BJ (cell line): ENCODE results near the gene C12orf42. TPM values are rescaled to one million over a fixed set of nuclear protein-coding genes. Genes with fewer than 3 reads are reported as not detected.

Experiments used
- CTCF ChIA-PET: fragments of 350-600 bp; formaldehyde crosslinking; extraction: SDS; loops from one replicate; lab custom pipeline; 2021; ENCODE audit warnings: antibody characterized with exemption, inconsistent platforms; lab: Yijun Ruan, JAX
- POLR2A ChIA-PET: fragments of 300-600 bp; sonication (Branson Sonifier 250); formaldehyde crosslinking; extraction: SDS; loops from one replicate; lab custom pipeline; 2021; ENCODE audit warnings: antibody characterized with exemption; lab: Charles Lee
- DNase-seq: peaks from one replicate; pipeline ENCODE4 v3.0.0-alpha.2; 2011; ENCODE audit warnings: low read depth
- H3K27me3 ChIP-seq: 2 replicates; pipeline ENCODE4 v1.6.0; 2011; ENCODE audit warnings: low read length; ENCODE audit not compliant: control insufficient read depth, insufficient read depth
- H3K36me3 ChIP-seq: 2 replicates; pipeline ENCODE4 v1.5.1; 2011; ENCODE audit warnings: low read length; ENCODE audit not compliant: control insufficient read depth, insufficient read depth
- H3K4me3 ChIP-seq: 2 replicates; pipeline ENCODE4 v1.5.1; 2011; ENCODE audit warnings: low read depth, mild to moderate bottlenecking, control low read depth, low read length
- polyA plus RNA-seq: library from polyadenylated mRNA; depleted of rRNA; stranded (reverse); fragments of >200 nt; gene quantifications from 2 replicates; pipeline ENCODE4 v1.2.3, GENCODE V29; 2011
- TF ChIP-seq, protein P1 (sequence below): IDR thresholded peaks from 2 replicates; pipeline ENCODE4 v1.5.1; 2011; ENCODE audit warnings: low read depth, mild to moderate bottlenecking, control low read depth, inconsistent platforms, low read length, moderate library complexity; ENCODE audit not compliant: insufficient read depth

The C12orf42 gene
- polyA plus RNA-seq, 1 experiment, result not detected

DNA sequence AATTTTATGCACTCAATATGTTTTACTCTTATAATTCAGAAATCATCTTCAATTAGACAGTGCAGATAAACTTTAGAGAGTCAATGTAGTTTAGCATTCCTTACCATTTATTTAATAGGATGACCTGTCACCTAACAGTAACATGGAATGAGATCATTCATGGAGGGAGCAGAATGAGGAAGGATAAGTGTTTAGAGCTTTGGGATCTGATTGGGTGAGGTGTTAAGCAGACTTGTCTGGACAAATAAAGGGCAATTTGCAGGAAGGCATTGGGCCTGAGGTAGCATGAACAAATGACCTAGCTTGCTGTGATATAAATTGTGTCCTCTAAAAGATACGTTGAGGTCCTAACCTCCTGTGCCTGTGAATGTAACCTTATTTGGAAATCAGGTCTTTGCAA lies 187.4 kb downstream of the C12orf42 start:
- Histone ChIP-seq H3K27me3 (no peaks in the 10 kb centered on the region), H3K36me3 (no peaks in the 10 kb centered on the region), H3K4me3 (no peak overlapping the region)
- POLR2A ChIA-PET, result no interaction called here
- CTCF ChIA-PET, result no interaction called here
- no peak for DNase-seq
- TF ChIP-seq, protein P1, sequence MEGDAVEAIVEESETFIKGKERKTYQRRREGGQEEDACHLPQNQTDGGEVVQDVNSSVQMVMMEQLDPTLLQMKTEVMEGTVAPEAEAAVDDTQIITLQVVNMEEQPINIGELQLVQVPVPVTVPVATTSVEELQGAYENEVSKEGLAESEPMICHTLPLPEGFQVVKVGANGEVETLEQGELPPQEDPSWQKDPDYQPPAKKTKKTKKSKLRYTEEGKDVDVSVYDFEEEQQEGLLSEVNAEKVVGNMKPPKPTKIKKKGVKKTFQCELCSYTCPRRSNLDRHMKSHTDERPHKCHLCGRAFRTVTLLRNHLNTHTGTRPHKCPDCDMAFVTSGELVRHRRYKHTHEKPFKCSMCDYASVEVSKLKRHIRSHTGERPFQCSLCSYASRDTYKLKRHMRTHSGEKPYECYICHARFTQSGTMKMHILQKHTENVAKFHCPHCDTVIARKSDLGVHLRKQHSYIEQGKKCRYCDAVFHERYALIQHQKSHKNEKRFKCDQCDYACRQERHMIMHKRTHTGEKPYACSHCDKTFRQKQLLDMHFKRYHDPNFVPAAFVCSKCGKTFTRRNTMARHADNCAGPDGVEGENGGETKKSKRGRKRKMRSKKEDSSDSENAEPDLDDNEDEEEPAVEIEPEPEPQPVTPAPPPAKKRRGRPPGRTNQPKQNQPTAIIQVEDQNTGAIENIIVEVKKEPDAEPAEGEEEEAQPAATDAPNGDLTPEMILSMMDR, result no peak

DNA sequence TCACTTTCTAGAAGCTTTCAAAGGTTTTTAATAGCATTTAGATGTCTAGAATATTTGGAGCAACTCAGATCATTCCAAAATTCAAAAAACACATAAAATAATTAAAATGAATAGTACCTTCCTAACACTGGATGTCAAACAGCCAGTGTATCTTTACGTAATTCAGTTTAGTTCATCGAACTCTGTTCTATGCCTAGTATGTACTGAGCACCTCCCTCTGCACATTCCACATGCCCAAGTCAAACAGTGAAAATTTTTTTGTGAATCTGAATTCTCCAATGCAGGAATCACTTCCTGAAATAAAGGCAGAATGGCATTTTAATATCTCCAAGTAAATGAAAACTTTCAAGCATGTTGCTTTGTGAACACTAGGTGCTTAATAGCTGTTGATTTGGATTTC lies 192.3 kb downstream of the C12orf42 start:
- CTCF ChIA-PET, result no interaction called here

DNA sequence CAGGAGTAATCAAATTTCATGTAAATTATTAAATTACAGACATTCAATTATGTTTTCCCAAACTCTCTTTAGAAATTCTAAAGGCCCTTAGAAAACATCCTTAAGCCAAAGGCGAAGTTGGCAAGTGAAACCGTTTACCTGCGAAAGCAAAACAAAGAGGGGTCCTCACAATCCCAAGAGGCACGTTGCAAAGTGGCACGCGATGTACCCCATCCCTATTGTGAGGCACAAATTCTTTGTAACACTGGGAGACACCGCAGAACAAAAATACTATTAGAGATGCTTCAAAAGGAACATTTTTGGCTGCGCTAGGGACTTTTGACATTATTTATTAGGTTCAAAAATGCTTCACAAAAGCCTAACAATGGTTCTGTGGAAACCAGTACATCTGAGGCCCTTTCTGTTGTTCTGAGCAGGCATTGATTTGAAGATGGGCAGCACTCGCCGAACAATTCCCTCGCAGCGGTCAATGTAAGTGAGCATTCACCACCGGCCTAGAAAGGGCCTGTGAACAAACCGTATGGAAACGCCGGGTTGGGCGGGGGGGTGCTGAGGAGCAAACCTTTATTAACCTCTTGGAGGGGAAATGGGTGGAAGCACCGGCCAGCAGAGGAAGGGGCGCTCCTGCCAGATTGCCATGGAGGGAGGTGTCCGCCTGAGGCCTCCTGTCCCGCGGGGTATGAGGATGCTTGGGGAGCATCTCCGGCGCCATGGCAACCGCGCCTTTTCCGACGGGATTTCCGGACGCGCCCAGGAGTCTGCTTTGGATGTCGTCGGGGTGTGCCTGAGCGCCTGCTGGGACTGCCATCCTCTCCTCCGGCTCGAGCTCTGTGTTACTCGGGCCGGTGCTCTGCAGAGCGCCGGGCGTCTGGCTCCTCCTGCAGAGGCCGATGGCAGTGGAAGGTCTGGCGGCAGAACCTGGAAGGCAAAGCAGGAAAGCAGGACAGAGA lies 193.9 kb downstream of the C12orf42 start:
- Histone ChIP-seq H3K27me3 (no peaks in the 10 kb centered on the region), H3K36me3 (no peaks in the 10 kb centered on the region), H3K4me3 (no peak overlapping the region)
- DNase-seq, result no peak
- TF ChIP-seq, protein P1, result no peak
- CTCF ChIA-PET, result interaction anchor here (0.6 kb wide), 1 partner anchor 142 kb away, joined by 3 read pairs; no protein-coding TSS in a partner anchor
- POLR2A ChIA-PET, result no interaction called here

More for the DNA sequence above, 192.3 kb downstream of the C12orf42 start:
- Histone ChIP-seq H3K4me3 (no peak overlapping the region), H3K36me3 (no peaks in the 10 kb centered on the region), H3K27me3 (no peaks in the 10 kb centered on the region)
- POLR2A ChIA-PET, result no interaction called here
- DNase-seq, result no peak
- TF ChIP-seq, protein P1, result no peak

DNA sequence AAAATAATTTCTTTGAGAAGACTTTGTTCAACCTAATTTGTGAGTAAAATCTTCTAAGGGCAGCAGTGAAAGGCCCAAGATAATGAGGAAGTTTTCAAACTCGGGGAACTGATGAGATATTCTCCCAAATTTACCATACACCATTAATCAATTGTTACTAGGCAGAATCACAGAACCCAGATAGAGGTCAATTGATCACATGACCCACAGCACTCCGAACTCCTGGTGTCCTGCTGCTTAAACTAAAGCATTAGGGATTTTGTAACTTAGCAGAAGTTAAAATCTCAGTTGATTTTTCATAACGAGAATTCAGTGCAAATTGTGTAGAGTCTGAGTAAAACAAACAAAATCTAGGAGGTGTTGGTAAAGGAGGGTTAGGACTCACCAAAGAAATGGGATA lies 207.8 kb downstream of the C12orf42 start:
- Histone ChIP-seq H3K4me3 (no peak overlapping the region), H3K36me3 (no peaks in the 10 kb centered on the region), H3K27me3 (no peaks in the 10 kb centered on the region)
- TF ChIP-seq, protein P1, result no peak
- ChIA-PET POLR2A (no interaction called here), CTCF (no interaction called here)
- no peak for DNase-seq

DNA sequence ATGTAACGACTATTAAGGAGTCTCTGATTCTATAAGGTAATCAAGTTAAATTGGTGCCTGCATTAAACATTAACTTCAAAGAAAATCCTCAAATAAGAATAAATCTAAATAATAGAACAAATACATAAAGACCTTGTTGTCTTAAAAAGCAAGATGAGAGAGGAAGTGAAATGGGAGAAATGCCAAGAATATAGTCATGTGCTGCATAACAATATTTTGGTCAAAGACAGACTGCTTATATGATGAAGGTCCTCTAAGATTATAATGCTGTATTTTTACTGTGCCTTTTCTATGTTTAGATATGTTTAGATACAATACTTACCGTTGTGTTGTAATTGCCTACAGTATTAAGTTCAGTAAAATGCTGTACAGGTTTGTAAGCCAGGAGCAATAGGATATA lies 213.6 kb downstream of the C12orf42 start:
- H3K36me3 ChIP-seq, result no peaks in the 10 kb centered on the region
- H3K4me3 ChIP-seq, result no peak overlapping the region
- H3K27me3 ChIP-seq, result no peaks in the 10 kb centered on the region
- no peak for DNase-seq
- POLR2A ChIA-PET, result no interaction called here
- CTCF ChIA-PET, result no interaction called here
- TF ChIP-seq, protein P1, result no peak
